NT2/D1 (cell line): ENCODE results near the gene SRCIN1.
"Not testable (repeated sequence)": the region's sequence is repeated elsewhere in the genome, so short reads cannot be mapped to it uniquely, and the experiment has no call there.

Experiments used
- SUZ12 ChIP-seq: IDR thresholded peaks from 2 replicates; pipeline ENCODE4 v1.6.1; 2011; ENCODE audit not compliant: insufficient read length, insufficient read depth; ENCODE audit errors: extremely low read depth
- YY1 ChIP-seq: IDR thresholded peaks from 2 replicates; pipeline ENCODE4 v1.6.1; 2011; ENCODE audit not compliant: insufficient read length, insufficient read depth

- TF ChIP-seq SUZ12, YY1: not testable (repeated sequence)
Observed at GRCh38 chr17:38501718-38502117, 104.0 kb downstream of the SRCIN1 start.
